Measurements from ENCODE around the gene C8G. TPM values are rescaled to one million over a fixed set of nuclear protein-coding genes. Genes with fewer than 3 reads are reported as not detected.

C8G gene
- total and polyA plus RNA-seq, 2 of the 4 experiments (the other 2 are of a cell fraction), result 0.80 TPM; not detected in 1

- Histone ChIP-seq H2AFZ (replicated peaks; ENCODE audit: low read length, poor library complexity) (no peak overlapping the region), H3K27me3 (ENCODE audit: control insufficient read depth, insufficient read depth, low read length) (no peaks in the 10 kb centered on the region), H3K18ac (ENCODE audit: low read depth, low read length) (no peak overlapping the region), H3K56ac (ENCODE audit: extremely low read depth, insufficient read depth, low read length) (no peak overlapping the region), H4K8ac (ENCODE audit: low read depth in 2 of 2, low read length in 2 of 2) (no peak overlapping the region), H3K4me3 (ENCODE audit: insufficient read depth, low read depth, low read length) (no peak overlapping the region), H2BK5ac (ENCODE audit: low read depth, low read length, poor library complexity, severe bottlenecking) (no peak overlapping the region), H4K91ac (ENCODE audit: insufficient read depth, low read depth, low read length) (no peak overlapping the region), H3K27ac (ENCODE audit: insufficient read depth, low read length) (no peak overlapping the region), H3K9ac (ENCODE audit: low read depth, low read length) (no peak overlapping the region), H3K36me3 (ENCODE audit: control insufficient read depth, insufficient read depth, low read length) (peaks cover 25% of the 10 kb centered on the region), H3K4ac (ENCODE audit: low read depth, low read length) (no peak overlapping the region), H3K14ac (replicated peaks; ENCODE audit: low read depth, low read length) (no peak overlapping the region), H2AK9ac (replicated peaks; ENCODE audit: low read depth, low read length, poor library complexity) (no peak overlapping the region), H3K23ac (ENCODE audit: low read depth, low read length) (no peak overlapping the region), H3K9me1 (ENCODE audit: insufficient read depth, low read length) (0 out of 2 replicates have a peak, but pooled peaks cover 9% of the 10 kb centered on the region), H2BK120ac (ENCODE audit: low read depth, low read length) (no peak overlapping the region), H3K9me3 (ENCODE audit: control insufficient read depth, insufficient read depth, low read length) (no peaks in the 10 kb centered on the region), H3K4me1 (ENCODE audit: control insufficient read depth, insufficient read depth, low read length) (peaks cover 13% of the 10 kb centered on the region), H2BK15ac (ENCODE audit: low read depth, low read length) (no peak overlapping the region), H2AK5ac (ENCODE audit: low read depth, low read length) (no peak overlapping the region), H2BK20ac (ENCODE audit: low read depth, low read length) (no peak overlapping the region), H3K4me2 (ENCODE audit: low read depth, low read length) (no peak overlapping the region), H4K20me1 (ENCODE audit: insufficient read depth, low read length) (no peaks in the 10 kb centered on the region; the same call in 1 of the 2 replicates), H3K79me1 (ENCODE audit: low read depth in 1 of 2, low read length in 2 of 2) (peaks cover 7 to 36% of the 10 kb centered on the region in 2 experiments; a peak in 3 of 4 replicates), H4K5ac (ENCODE audit: low read depth, low read length) (no peak overlapping the region)
- in situ Hi-C loops (cut with MboI; ENCODE audit: low sequenced_read_pairs) (no loop called here), intact Hi-C loops (cut with micrococcal nuclease) (no loop called here), dilution Hi-C loops (cut with HindIII; ENCODE audit: low sequenced_read_pairs, unreplicated experiment) (no loop called here)
- ChIA-PET POLR2A (ENCODE audit: unreplicated experiment) (no interaction called here), CTCF (no interaction called here)
- TF ChIP-seq BHLHE40 (IDR thresholded peaks at IDR 0.05; ENCODE audit: low read depth, low read length) (no peak), RCOR1 (IDR thresholded peaks at IDR 0.05; ENCODE audit: insufficient replicate concordance, low read length) (no peak), RAD21 (IDR thresholded peaks at IDR 0.05; ENCODE audit: low read length) (no peak)
- ATAC-seq (ENCODE audit: low read depth), result no peak
- DNase-seq, result no peak
- BruUV-seq (replicated peaks), result no TSS peak
- no CpG with 5 or more reads among the region's 4 CpGs for WGBS, 2 experiments (ENCODE audit: extremely low coverage in 2 of 2, insufficient read length in 1 of 2)
Measured at GRCh38 chr9:136906266-136906665, 38.8 kb upstream of the C8G start.

All from IMR-90 (cell line).